HEK293 (cell line): ENCODE data around the gene DDX23.

Source experiments
- ELK4 ChIP-seq: IDR thresholded peaks from 2 replicates; pipeline ENCODE4 v1.6.1; 2011; ENCODE audit warnings: mild to moderate bottlenecking, low read depth, low read length, borderline replicate concordance
- PRDM4 ChIP-seq: fragments of 450-650 bp; formaldehyde crosslinking; IDR thresholded peaks from 2 replicates; pipeline ENCODE4 v1.5.1; 2017; ENCODE audit warnings: missing biosample characterization, missing genetic modification characterization
- PRDM6 ChIP-seq: fragments of 450-650 bp; formaldehyde crosslinking; IDR thresholded peaks from 2 replicates; pipeline ENCODE4 v1.5.1; 2017; ENCODE audit warnings: missing biosample characterization, missing genetic modification characterization
- RBAK ChIP-seq: fragments of 450-650 bp; formaldehyde crosslinking; IDR thresholded peaks from 2 replicates; pipeline ENCODE4 v1.5.1; 2016; ENCODE audit warnings: missing biosample characterization, missing genetic modification characterization
- ZBTB49 ChIP-seq: fragments of 450-650 bp; formaldehyde crosslinking; IDR thresholded peaks from 2 replicates; pipeline ENCODE4 v1.5.1; 2016; ENCODE audit warnings: missing biosample characterization, missing genetic modification characterization, low read depth
- ZBTB8A ChIP-seq: fragments of 450-650 bp; formaldehyde crosslinking; IDR thresholded peaks from 2 replicates; pipeline ENCODE4 v1.5.1; 2016; ENCODE audit warnings: missing biosample characterization, missing genetic modification characterization
- ZNF24 ChIP-seq: fragments of 450-650 bp; formaldehyde crosslinking; IDR thresholded peaks from 2 replicates; pipeline ENCODE4 v1.5.1; 2016; ENCODE audit warnings: missing biosample characterization, missing genetic modification characterization
- ZNF274 ChIP-seq, 2 experiments: fragments of 200-500 bp in 1 of 2; fragments of 450-650 bp in 1 of 2; sonication (Bioruptor generic) in 1 of 2; formaldehyde crosslinking in 1 of 2; IDR thresholded peaks; 2 replicates each; pipeline versions ENCODE4 v1.5.1 to v1.6.1; 2014 to 2016; ENCODE audit warnings: borderline replicate concordance in 1 of 2, inconsistent platforms in 1 of 2, low read length in 1 of 2, missing biosample characterization in 1 of 2, missing genetic modification characterization in 1 of 2
- ZNF521 ChIP-seq: fragments of 450-650 bp; formaldehyde crosslinking; IDR thresholded peaks from 2 replicates; pipeline ENCODE4 v1.5.1; 2017; ENCODE audit warnings: missing biosample characterization, mild to moderate bottlenecking, missing genetic modification characterization
- ZNF571 ChIP-seq: fragments of 450-650 bp; formaldehyde crosslinking; IDR thresholded peaks from 2 replicates; pipeline ENCODE4 v1.5.0; 2017; ENCODE audit warnings: missing biosample characterization, missing genetic modification characterization
- ZNF639 ChIP-seq: fragments of 450-650 bp; formaldehyde crosslinking; IDR thresholded peaks from 2 replicates; pipeline ENCODE4 v1.5.1; 2016; ENCODE audit warnings: missing biosample characterization, missing genetic modification characterization

- no peak for TF ChIP-seq ZNF274 (IDR thresholded peaks at IDR 0.05; ENCODE audit: low read length)
- no peak for TF ChIP-seq ZNF274 (tag by site-specific recombination; IDR thresholded peaks at IDR 0.05; ENCODE audit: borderline replicate concordance)
- TF ChIP-seq ZBTB8A (tag by site-specific recombination), result no peak
- TF ChIP-seq RBAK (tag by site-specific recombination), result no peak
- no peak for TF ChIP-seq PRDM6 (tag by site-specific recombination)
- no peak for TF ChIP-seq PRDM4
- TF ChIP-seq ZBTB49 (tag by site-specific recombination), result no peak
- no peak for TF ChIP-seq ZNF521 (tag by site-specific recombination)
- no peak for TF ChIP-seq ZNF639
- TF ChIP-seq ZNF571 (tag by site-specific recombination), result no peak
- no peak for TF ChIP-seq ELK4
- TF ChIP-seq ZNF24 (tag by site-specific recombination), result no peak
These were observed 57.1 kb downstream of the DDX23 start for GRCh38 chr12:48794870-48795269.
